GM12874 (cell line): ENCODE results near the gene CMIP.

Source experiments
- TF ChIP-seq, protein P1 (sequence below): IDR thresholded peaks from 2 replicates; pipeline ENCODE4 v1.5.1; 2011; ENCODE audit warnings: low read depth, mild to moderate bottlenecking, control low read depth, low read length, moderate library complexity; ENCODE audit not compliant: insufficient read depth

CMIP gene

DNA sequence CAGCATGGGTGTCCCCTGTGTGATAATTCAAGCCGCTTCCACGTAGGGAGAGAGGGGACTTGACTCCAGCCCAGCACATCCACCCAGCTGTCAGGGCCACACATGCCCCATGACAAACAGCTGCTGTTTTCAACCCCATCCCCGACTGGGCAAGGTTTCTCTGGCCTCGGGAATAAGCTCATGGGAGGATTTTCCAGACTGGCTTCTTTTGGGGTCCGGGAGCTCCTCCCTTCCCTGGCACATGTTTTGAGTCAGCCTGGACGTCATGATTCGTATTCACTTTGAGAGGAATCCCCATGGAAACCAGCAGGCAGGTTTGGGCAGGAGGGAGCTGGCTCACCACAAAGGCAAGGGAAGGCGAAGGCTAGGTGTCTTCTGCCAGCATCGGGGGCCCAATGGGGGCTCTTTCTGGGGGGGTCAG, 156.4 kb downstream of the CMIP start:
- TF ChIP-seq, protein P1, sequence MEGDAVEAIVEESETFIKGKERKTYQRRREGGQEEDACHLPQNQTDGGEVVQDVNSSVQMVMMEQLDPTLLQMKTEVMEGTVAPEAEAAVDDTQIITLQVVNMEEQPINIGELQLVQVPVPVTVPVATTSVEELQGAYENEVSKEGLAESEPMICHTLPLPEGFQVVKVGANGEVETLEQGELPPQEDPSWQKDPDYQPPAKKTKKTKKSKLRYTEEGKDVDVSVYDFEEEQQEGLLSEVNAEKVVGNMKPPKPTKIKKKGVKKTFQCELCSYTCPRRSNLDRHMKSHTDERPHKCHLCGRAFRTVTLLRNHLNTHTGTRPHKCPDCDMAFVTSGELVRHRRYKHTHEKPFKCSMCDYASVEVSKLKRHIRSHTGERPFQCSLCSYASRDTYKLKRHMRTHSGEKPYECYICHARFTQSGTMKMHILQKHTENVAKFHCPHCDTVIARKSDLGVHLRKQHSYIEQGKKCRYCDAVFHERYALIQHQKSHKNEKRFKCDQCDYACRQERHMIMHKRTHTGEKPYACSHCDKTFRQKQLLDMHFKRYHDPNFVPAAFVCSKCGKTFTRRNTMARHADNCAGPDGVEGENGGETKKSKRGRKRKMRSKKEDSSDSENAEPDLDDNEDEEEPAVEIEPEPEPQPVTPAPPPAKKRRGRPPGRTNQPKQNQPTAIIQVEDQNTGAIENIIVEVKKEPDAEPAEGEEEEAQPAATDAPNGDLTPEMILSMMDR = no peak

DNA sequence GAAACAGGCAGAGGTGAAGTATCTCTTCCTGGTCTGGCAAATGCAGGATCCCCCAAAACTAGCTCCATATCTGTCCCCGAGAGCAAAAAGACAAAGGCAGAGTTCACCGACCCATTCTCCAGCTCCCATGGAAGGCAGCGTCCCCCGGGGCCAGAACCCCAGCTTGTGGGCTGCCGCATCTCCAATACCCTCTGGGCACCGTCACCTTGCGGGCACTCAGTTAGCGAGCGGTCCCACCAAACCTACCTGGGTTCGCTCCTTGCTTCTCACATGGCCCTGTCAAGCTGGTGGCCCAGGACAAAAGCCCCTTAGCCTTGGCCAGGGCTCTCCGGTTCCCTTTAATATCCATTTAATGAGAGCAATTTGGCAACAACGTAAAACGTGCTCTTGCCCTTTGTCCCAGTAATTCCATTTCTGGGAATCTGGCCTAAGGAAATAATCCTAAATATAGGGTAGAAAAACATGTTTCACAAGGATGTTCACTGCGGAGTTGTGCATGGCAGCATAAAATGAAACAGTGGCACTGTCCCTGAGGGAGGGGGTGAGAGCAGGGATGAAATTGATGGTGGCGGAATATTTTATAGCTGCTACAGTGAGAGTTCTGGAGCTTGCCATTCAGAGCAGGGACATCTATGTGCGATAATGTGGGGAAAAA, 157.1 kb downstream of the CMIP start:
- TF ChIP-seq, protein P1 = no peak

DNA sequence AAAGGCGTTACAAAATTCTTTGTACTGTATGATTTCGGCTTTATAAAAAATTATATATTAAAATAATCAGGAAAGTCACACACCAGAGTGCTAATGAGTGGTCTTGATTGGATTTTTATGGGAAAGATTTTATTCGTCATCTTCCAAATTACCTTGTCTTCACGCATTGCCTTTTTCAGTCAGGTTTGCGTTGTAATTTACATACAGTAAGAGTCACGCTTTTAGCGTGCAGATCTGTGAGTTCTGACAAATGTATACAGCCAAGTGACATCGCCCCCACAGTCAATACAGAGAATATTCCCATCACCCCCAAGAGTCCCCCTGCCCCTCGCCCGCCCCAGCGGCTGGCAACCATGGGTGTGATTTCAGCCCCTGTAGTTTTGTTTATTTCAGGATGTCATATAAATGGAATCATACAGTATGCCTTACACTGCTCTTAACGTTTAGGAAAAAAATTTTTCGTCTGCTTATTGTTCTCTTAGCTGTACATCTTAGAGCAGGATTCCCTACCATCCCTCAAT, 157.7 kb downstream of the CMIP start:
- TF ChIP-seq, protein P1 = no peak

DNA sequence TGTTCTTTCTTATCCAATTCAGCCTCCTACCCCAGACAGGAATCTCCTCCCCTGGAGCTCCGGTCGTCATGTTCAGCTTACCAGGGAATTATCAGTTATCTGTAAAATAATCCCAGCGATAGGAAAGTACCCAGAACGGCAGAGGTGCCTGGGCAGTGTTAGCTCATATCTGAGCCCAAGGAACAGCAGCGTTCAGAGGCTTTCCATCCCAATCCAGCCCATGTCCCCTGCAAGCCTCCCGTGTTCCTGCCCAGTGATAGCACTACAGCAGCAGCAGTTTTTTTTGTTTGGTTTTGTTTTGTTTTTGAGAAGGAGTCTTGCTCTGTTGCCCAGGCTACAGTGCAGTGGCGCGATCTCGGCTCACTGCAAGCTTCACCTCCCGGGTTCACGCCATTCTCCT, 158.2 kb downstream of the CMIP start:
- TF ChIP-seq, protein P1 = no peak

DNA sequence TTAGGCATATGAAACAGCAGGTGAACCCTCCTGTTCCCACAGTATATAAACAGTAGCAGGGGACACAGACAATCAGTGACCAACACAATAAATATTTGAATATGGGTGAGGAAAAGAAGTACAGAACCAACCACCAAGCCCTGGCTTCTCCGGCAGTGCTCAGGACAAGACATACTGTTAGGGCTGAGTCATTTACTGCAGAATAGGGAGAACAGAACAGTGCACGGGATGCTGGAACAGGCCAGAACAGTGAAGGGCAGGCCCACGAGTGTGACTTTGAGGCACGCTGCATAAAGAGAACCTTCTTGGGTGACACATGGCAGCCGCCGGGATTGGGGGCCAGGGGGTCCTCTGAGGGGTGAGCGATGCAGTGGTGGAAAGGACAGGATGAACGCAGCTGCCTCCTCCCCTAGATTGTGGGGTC, 160.4 kb downstream of the CMIP start:
- TF ChIP-seq, protein P1 = no peak

DNA sequence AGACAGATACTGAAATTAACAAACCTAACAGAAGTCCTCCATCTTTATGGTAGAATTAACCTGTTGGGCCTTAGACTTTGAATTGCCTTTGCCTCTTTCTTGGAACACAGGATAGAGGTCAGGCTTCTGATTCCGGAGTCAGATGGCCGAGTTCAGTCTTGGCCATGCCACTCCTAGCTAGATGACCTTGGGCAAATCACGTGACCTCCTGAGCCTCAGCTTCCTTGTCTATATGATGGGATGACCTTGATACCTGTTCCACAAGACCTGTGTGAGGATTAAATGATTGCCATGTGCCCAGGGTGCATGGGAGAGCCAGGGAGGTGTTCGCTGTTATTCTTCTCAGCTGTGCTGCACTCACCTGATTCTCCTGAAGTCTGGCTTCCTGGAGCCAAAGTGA, 161.4 kb downstream of the CMIP start:
- TF ChIP-seq, protein P1 = no peak

DNA sequence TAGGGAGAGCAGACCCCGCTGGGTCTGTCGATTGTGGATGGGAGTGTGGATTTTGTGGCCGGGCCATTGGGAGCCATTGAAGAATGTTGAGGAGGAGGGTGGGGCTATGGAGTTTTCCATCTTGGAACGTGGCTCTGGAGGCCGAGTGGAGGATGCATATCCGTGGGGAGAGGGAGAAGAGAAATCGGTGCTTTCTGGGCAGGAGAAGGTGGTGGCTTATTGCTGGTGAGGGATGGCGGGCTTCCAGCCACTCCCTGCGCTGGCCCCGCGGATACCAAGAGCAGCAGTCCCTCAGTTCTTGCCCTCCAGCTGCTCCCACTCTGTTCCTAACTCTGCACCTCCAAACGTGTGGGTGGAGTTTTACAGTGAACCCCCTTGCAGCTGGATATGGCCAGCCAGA, 162.4 kb downstream of the CMIP start:
- TF ChIP-seq, protein P1 = no peak
